Sigmoid colon (tissue), 4 donors: ENCODE results near the gene CUZD1.

Experiments used
- CTCF ChIP-seq, 4 experiments: fragments of 450-650 bp in 3 of 4; fragments of 200-600 bp in 1 of 4; IDR thresholded peaks; one replicate each; pipeline ENCODE4 v1.5.1; 2016 to 2019; ENCODE audit warnings: antibody characterized with exemption in 4 of 4, mild to moderate bottlenecking in 3 of 4, moderate library complexity in 2 of 4
- EP300 ChIP-seq, 4 donors: sonication (generic); formaldehyde crosslinking; IDR thresholded peaks; one replicate each; pipeline ENCODE4 v1.6.1; 2017; ENCODE audit warnings: antibody characterized with exemption in 4 of 4
- POLR2A ChIP-seq, 2 donors: fragments of 450-650 bp; IDR thresholded peaks; one replicate each; pipeline ENCODE4 v1.6.1; 2016; ENCODE audit warnings: antibody characterized with exemption in 2 of 2, mild to moderate bottlenecking in 2 of 2, moderate library complexity in 2 of 2
- POLR2AphosphoS5 ChIP-seq, 4 donors: sonication (generic); formaldehyde crosslinking; IDR thresholded peaks; one replicate each; pipeline ENCODE4 v1.6.1; 2017; ENCODE audit warnings: antibody characterized with exemption in 4 of 4

GRCh38 chr10:122827302-122827701, 18.4 kb downstream of the CUZD1 start:
- no peak for TF ChIP-seq POLR2A (IDR thresholded peaks at IDR 0.05)
- TF ChIP-seq POLR2AphosphoS5 (IDR thresholded peaks at IDR 0.05) = no peak
- no peak for TF ChIP-seq CTCF (IDR thresholded peaks at IDR 0.05)
- no peak for TF ChIP-seq EP300 (IDR thresholded peaks at IDR 0.05)
